Tibial nerve (tissue), 4 donors: ENCODE results near the gene SLC8A2.

Experiments
- EP300 ChIP-seq, 2 donors: sonication (generic); formaldehyde crosslinking; IDR thresholded peaks; one replicate each; pipeline ENCODE4 v1.6.1; 2017; ENCODE audit warnings: antibody characterized with exemption in 2 of 2, mild to moderate bottlenecking in 1 of 2
- POLR2A ChIP-seq, 2 donors: fragments of 450-650 bp; IDR thresholded peaks; one replicate each; pipeline ENCODE4 v1.6.1; 2017; ENCODE audit warnings: antibody characterized with exemption in 2 of 2, mild to moderate bottlenecking in 2 of 2, moderate library complexity in 2 of 2
- TF ChIP-seq, protein P1 (sequence below), 5 experiments: fragments of 200-600 bp in 3 of 5; fragments of 450-650 bp in 2 of 5; sonication (generic) in 3 of 5; IDR thresholded peaks; one replicate each; pipeline ENCODE4 v1.5.1; 2016 to 2019; ENCODE audit warnings: antibody characterized with exemption in 5 of 5, mild to moderate bottlenecking in 3 of 5, moderate library complexity in 2 of 5

DNA sequence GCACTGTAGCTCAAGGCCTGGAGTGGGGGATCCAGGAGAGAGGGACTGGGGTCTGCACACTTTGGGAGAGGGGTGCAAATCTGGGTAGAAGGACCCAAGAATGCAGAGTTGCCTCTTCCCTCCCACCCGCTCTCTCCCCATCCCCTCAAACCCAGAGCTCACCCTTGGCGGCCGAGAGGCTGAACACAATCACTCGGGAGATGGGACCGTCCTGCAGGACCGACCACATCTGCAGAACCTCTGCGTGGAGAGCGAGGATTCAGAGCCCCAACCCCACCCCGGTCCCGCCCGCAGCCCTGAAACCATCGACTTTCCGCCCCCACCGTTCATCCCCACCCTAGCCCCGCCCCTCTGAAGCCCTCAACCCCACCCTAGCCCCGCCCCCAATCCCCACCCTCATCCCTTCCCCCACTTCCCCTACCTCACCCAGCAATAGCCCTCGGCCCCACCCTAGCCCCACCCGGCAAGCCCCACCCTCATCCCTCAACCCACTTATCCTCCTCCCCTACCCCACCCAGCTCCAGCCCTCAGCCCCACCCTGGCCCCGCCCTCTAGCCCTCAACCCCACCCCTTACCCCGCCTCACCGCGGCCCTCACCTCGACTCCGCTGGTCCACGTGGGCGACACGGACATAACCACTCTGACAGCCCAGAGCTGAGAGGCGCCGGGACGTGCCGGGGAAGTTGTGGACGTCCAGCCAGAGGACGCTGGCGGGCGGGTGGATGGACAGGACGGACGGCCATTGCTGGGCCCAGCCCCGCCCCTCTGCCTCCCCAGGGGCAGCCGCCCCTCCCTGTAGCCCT, 8.2 kb upstream of the SLC8A2 start:
- TF ChIP-seq, protein P1, sequence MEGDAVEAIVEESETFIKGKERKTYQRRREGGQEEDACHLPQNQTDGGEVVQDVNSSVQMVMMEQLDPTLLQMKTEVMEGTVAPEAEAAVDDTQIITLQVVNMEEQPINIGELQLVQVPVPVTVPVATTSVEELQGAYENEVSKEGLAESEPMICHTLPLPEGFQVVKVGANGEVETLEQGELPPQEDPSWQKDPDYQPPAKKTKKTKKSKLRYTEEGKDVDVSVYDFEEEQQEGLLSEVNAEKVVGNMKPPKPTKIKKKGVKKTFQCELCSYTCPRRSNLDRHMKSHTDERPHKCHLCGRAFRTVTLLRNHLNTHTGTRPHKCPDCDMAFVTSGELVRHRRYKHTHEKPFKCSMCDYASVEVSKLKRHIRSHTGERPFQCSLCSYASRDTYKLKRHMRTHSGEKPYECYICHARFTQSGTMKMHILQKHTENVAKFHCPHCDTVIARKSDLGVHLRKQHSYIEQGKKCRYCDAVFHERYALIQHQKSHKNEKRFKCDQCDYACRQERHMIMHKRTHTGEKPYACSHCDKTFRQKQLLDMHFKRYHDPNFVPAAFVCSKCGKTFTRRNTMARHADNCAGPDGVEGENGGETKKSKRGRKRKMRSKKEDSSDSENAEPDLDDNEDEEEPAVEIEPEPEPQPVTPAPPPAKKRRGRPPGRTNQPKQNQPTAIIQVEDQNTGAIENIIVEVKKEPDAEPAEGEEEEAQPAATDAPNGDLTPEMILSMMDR (IDR thresholded peaks at IDR 0.05): no peak
- TF ChIP-seq EP300 (IDR thresholded peaks at IDR 0.05): no peak
- no peak for TF ChIP-seq POLR2A (IDR thresholded peaks at IDR 0.05)
